Stomach (tissue), 9 donors: ENCODE measurements around the gene KIF3B. TPM values are rescaled to one million over a fixed set of nuclear protein-coding genes. Genes with fewer than 3 reads are reported as not detected.
A peak's percentile ranks its signal among the peaks of the same experiment; 100 is the strongest.
"Not testable (repeated sequence)": the region's sequence is repeated elsewhere in the genome, so short reads cannot be mapped to it uniquely, and the experiment has no call there.

Source experiments
- DNase-seq, 2 donors: peaks; one replicate each; pipeline versions ENCODE4 v3.0.0 to v3.0.0-alpha.2; 2013 to 2019
- H3K27ac ChIP-seq, 5 donors: fragments of 200-600 bp in 4 of 5; sonication (generic) in 4 of 5; one replicate each; pipeline ENCODE4 v1.5.1; 2013 to 2019; ENCODE audit warnings: mild to moderate bottlenecking in 1 of 5, moderate library complexity in 1 of 5
- H3K27me3 ChIP-seq, 3 donors: fragments of 200-600 bp; sonication (generic); one replicate each; pipeline ENCODE4 v1.5.1; 2017 to 2019; ENCODE audit warnings: mixed run types in 1 of 3
- H3K36me3 ChIP-seq, 4 donors: fragments of 200-600 bp; sonication (generic); 1 replicate in 3 of 4; 2 replicates in 1 of 4; pipeline ENCODE4 v1.5.1; 2016 to 2019
- H3K4me1 ChIP-seq, 4 donors: fragments of 200-600 bp; sonication (generic); one replicate each; pipeline ENCODE4 v1.5.1; 2016 to 2019
- H3K4me3 ChIP-seq, 4 donors: fragments of 200-600 bp; sonication (generic) in 3 of 4; one replicate each; pipeline ENCODE4 v1.5.1; 2016 to 2019; ENCODE audit warnings: mild to moderate bottlenecking in 1 of 4
- H3K9me3 ChIP-seq, 4 donors: fragments of 200-600 bp; sonication (generic); one replicate each; pipeline ENCODE4 v1.5.1; 2016 to 2019
- EP300 ChIP-seq: sonication (generic); formaldehyde crosslinking; IDR thresholded peaks from one replicate; pipeline ENCODE4 v1.6.1; 2017; ENCODE audit warnings: antibody characterized with exemption
- POLR2A ChIP-seq, 4 donors: fragments of 450-650 bp; IDR thresholded peaks; one replicate each; pipeline ENCODE4 v1.6.1; 2016; ENCODE audit warnings: antibody characterized with exemption in 4 of 4, control low read depth in 2 of 4, mild to moderate bottlenecking in 1 of 4, moderate library complexity in 1 of 4
- POLR2AphosphoS5 ChIP-seq, 3 donors: sonication (generic); formaldehyde crosslinking; IDR thresholded peaks; one replicate each; pipeline ENCODE4 v1.6.1; 2016; ENCODE audit warnings: antibody characterized with exemption in 3 of 3
- WGBS, 5 donors: extraction: QIAGEN DNeasy Blood & Tissue Kit in 3 of 5; methylation state at CpG; one replicate each; pipeline versions ENCODE4 v1.1.5 to v1.1.7; 2013 to 2018; 5-methylcytosine and 5-hydroxymethylcytosine counted together
- intact Hi-C: fragments of 100-400 bp; cut with DNase I; formaldehyde crosslinking; loops from one replicate; pipeline ENCODE4 v1.15.1; 2023; ENCODE audit warnings: low total_unique reads
- polyA plus RNA-seq, 3 donors: library from polyadenylated mRNA; stranded (reverse); fragments of 200-250 nt; gene quantifications; one replicate each; pipeline ENCODE4 v1.2.3, GENCODE V29; 2013
- total RNA-seq, 5 donors: library from RNA; depleted of rRNA; stranded (reverse); fragments of >200 nt; gene quantifications; one replicate each; pipeline versions ENCODE4 v1.1.0 to v1.2.3, GENCODE V29; 2014 to 2016
- TF ChIP-seq, protein P1 (sequence below), 7 experiments: fragments of 450-650 bp in 4 of 7; fragments of 200-600 bp in 3 of 7; sonication (generic) in 3 of 7; IDR thresholded peaks; one replicate each; pipeline ENCODE4 v1.5.1; 2016 to 2019; ENCODE audit warnings: antibody characterized with exemption in 7 of 7, control low read depth in 2 of 7, mild to moderate bottlenecking in 1 of 7
- donor health status: healthy with polysubstance abuse.
- donor health status: Bipolar disorder and iron deficiency.
- donor health status: healthy.

The KIF3B gene
- total and polyA plus RNA-seq, 8 donors = 5.3 to 29.1 (median 21.0) TPM

DNA sequence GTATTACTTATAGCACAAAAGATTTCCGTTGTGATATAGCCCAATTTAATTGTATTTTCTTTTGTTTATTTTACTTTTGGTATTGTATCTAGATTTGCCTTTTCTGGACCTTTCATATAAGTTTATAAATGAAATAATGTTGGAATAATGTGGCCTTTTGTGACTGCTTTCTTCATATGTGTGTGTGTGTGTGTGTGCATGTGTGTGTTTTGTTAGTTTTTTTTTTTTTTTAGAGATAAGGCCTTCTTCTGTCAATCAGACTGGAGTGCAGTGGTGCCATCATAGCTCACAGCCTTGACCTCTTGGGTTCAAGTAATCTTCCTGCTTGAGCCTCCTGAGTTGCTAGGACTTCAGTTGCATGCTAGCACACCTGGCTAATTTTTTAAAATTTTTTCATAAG lies 42.9 kb downstream of the KIF3B start:
- Histone ChIP-seq H3K27ac (no peak overlapping the region), H3K4me1 (no peaks in the 10 kb centered on the region), H3K4me3 (no peak overlapping the region), H3K27me3 (no peaks in the 10 kb centered on the region), H3K36me3 (peaks cover 19 to 51% (median 50%) of the 10 kb centered on the region in 4 donors), H3K9me3 (no peaks in the 10 kb centered on the region)
- no peak for TF ChIP-seq POLR2AphosphoS5 (IDR thresholded peaks at IDR 0.05)
- TF ChIP-seq, protein P1, sequence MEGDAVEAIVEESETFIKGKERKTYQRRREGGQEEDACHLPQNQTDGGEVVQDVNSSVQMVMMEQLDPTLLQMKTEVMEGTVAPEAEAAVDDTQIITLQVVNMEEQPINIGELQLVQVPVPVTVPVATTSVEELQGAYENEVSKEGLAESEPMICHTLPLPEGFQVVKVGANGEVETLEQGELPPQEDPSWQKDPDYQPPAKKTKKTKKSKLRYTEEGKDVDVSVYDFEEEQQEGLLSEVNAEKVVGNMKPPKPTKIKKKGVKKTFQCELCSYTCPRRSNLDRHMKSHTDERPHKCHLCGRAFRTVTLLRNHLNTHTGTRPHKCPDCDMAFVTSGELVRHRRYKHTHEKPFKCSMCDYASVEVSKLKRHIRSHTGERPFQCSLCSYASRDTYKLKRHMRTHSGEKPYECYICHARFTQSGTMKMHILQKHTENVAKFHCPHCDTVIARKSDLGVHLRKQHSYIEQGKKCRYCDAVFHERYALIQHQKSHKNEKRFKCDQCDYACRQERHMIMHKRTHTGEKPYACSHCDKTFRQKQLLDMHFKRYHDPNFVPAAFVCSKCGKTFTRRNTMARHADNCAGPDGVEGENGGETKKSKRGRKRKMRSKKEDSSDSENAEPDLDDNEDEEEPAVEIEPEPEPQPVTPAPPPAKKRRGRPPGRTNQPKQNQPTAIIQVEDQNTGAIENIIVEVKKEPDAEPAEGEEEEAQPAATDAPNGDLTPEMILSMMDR (IDR thresholded peaks at IDR 0.05) = no peak
- TF ChIP-seq POLR2A (IDR thresholded peaks at IDR 0.05) = no peak
- TF ChIP-seq EP300 = no peak
- no peak for DNase-seq
- 75 to 88% (median 80%) methylated on average over 1 of the region's 1 CpG for WGBS, 5 donors
- intact Hi-C loops = no loop called here

DNA sequence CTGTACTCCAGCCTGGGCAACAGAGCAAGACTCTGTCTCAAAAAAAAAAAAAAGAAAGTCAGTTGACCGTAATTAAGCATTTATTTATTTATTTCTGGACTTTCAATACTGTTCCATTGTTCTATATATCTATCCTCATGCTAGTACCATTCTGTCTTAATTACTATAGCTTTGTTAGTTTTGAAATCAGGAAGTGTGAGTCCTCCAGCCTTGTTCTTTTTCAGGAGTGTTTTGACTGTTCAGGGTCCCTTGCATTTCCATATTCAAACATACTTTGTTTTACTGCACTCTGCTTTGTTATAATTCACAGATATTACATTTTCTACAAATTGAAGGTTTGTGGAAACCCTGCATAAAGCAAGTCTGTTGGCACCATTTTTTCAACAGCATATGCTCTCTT lies 43.9 kb downstream of the KIF3B start:
- H3K4me3 ChIP-seq = no peak overlapping the region
- peaks cover 18 to 41% (median 40%) of the 10 kb centered on the region in 4 donors for H3K36me3 ChIP-seq
- TF ChIP-seq, protein P1 (IDR thresholded peaks at IDR 0.05) = no peak
- no peak for TF ChIP-seq POLR2A (IDR thresholded peaks at IDR 0.05)
- no peak for TF ChIP-seq EP300
- no peak for TF ChIP-seq POLR2AphosphoS5 (IDR thresholded peaks at IDR 0.05)
- peaks cover 0 to 8% (median 2%) of the 10 kb centered on the region in 4 donors for H3K4me1 ChIP-seq
- DNase-seq = no peak
- H3K27ac ChIP-seq = no peak overlapping the region
- H3K27me3 ChIP-seq = no peaks in the 10 kb centered on the region
- intact Hi-C loops = no loop called here
- WGBS, 5 donors = 77 to 89% (median 88%) methylated on average over 1 of the region's 1 CpG
- H3K9me3 ChIP-seq = no peaks in the 10 kb centered on the region

DNA sequence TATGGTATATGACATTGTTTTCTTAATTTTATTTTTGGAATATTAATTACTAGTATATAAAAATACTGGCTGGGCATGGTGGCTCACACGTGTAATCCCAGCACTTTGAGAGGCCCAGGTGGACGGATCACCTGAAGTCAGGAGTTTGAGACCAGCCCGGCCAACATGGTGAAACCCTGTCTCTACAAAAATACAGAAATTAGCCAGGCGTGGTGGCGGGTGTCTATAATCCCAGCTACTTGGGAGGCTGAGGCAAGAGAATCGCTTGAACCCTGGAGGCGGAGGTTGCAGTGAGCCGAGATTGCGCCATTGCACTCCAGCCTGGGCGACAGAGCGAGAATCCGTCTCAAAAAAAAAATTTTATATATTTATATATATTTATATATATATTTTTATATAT lies 44.8 kb downstream of the KIF3B start:
- intact Hi-C loops, DNase-seq, H3K27ac ChIP-seq, H3K4me3 ChIP-seq, H3K27me3 ChIP-seq, H3K9me3 ChIP-seq: not testable (repeated sequence)
- 95 to 97% (median 97%) methylated on average over 12 of the region's 12 CpGs for WGBS, 5 donors
- peaks cover 0 to 11% (median 5%) of the 10 kb centered on the region in 4 donors for H3K4me1 ChIP-seq
- peaks cover 10 to 41% (median 37%) of the 10 kb centered on the region in 4 donors for H3K36me3 ChIP-seq

DNA sequence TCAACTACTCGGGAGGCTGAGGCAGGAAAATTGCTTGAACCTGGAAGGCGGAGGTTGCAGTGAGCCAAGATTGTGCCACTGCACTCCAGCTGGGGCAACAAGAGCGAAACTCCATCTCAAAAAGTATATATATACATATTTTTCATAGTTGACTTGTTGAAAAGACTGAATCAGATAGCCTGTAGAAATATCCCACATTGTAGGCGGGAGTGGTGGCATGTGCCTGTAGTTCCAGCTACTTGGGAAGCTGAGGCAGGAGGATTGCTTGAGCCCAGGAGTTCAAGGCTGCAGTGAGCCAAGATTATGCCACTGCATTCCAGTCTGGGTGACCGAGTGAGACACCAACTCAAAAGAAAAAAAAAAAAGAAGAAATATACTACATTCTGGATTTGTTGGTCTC lies 46.3 kb downstream of the KIF3B start:
- DNase-seq, intact Hi-C loops: not testable (repeated sequence)
- WGBS, 5 donors = 93 to 99% (median 96%) methylated on average over 5 of the region's 5 CpGs

DNA sequence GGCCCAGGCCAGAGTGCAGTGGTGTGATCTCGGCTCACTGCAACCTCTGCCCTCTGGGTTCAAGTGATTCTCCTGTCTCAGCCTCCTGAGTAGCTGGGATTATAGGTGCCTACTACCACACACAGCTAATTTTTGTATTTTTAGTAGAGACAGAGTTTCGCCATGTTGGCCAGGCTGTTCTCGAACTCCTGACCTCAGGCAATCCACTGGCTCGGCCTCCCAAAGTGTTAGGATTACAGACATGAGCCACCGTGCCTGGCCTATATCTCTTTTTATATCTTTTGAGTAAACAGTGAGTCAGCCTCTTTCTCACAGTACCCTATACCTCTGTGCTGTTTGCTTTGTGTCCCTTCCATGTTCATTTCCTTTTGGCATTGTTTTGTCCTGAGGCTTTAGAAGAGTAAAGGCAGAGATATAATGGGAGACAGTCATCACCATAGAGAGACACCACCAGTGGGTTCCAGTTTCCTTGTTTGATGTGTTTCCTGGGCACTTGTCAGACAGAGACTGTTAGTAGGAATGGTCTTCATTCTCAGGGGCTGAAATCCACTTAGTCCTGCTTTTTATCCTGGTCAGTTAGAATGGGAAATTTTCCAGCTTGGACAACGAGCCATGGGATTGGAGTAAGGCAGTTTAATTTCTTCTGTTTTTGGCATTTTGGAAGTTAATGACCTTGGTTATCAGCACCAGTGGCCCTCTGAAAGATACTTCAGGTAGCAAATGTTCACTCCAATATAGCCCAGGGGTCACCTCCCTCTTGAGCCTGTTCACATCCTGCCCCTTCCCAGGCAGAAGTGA lies 48.5 kb downstream of the KIF3B start:
- Histone ChIP-seq H3K9me3 (no peaks in the 10 kb centered on the region), H3K36me3 (peaks cover 14 to 47% (median 35%) of the 10 kb centered on the region in 4 donors), H3K4me3 (no peak overlapping the region), H3K4me1 (peaks cover 0 to 17% (median 5%) of the 10 kb centered on the region in 4 donors), H3K27me3 (no peaks in the 10 kb centered on the region), H3K27ac (peak overlapping the region; percentile 44 to 70 (median 59))
- intact Hi-C loops = no loop called here
- TF ChIP-seq POLR2AphosphoS5 (IDR thresholded peaks at IDR 0.05) (peak in 2 of 3 donors; percentile 59 to 81), POLR2A (IDR thresholded peaks at IDR 0.05) (no peak)
- DNase-seq = peak; percentile 60 to 68
- 33 to 54% (median 50%) methylated on average over 6 of the region's 6 CpGs for WGBS, 5 donors

More for the DNA sequence above, 46.3 kb downstream of the KIF3B start:
- not testable (repeated sequence) for H3K4me3 ChIP-seq, H3K27ac ChIP-seq, H3K9me3 ChIP-seq, H3K27me3 ChIP-seq
- Histone ChIP-seq H3K36me3 (peaks cover 11 to 40% (median 34%) of the 10 kb centered on the region in 4 donors), H3K4me1 (peaks cover 0 to 11% (median 5%) of the 10 kb centered on the region in 4 donors)

DNA sequence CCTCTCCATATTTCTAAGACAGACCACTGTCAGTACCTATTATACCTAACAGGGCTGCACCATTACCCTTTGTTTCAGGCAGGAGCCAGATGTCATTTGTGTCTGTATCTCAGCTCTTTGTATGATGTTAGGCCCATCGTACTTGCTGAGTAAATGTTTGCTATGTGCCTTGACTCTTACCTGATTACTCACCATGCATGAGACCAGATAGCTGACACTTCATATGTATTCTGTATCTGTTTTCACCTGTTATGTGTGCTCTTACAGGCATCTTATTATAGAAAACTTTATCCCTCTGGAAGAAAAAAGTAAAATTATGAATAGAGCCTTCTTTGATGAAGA lies 49.0 kb downstream of the KIF3B start:
- no peak for TF ChIP-seq EP300
- TF ChIP-seq, protein P1 (IDR thresholded peaks at IDR 0.05) = no peak
- TF ChIP-seq POLR2A (IDR thresholded peaks at IDR 0.05) = no peak
- TF ChIP-seq POLR2AphosphoS5 (IDR thresholded peaks at IDR 0.05) = no peak
- Histone ChIP-seq H3K9me3 (no peaks in the 10 kb centered on the region), H3K4me3 (no peak overlapping the region), H3K27me3 (no peaks in the 10 kb centered on the region), H3K36me3 (peaks cover 19 to 51% (median 39%) of the 10 kb centered on the region in 4 donors), H3K4me1 (peaks cover 0 to 17% (median 5%) of the 10 kb centered on the region in 4 donors), H3K27ac (peak overlapping the region in 4 of 5 donors; percentile 53 to 70 (median 59))
- intact Hi-C loops = no loop called here
- 19 to 50% (median 29%) methylated on average over 1 of the region's 1 CpG for WGBS, 5 donors
- peak in 1 of 2 donors; percentile 43 for DNase-seq
